Neural cell (in vitro differentiated cells): Measurements from ENCODE around the gene CARS1. TPM values are rescaled to one million over a fixed set of nuclear protein-coding genes. Genes with fewer than 3 reads are reported as not detected.

Experiments used
- H2AFZ ChIP-seq: fragments of 200-600, 300-800 bp; sonication (generic), shearing (Covaris generic); 2 replicates; pipeline ENCODE4 v1.6.0; 2014; ENCODE audit warnings: low read depth, mild to moderate bottlenecking, antibody characterized with exemption, low read length, moderate library complexity
- H3F3A ChIP-seq: fragments of 200-600 bp; shearing (Covaris generic); 2 replicates; pipeline ENCODE4 v1.6.1; 2016; ENCODE audit warnings: mild to moderate bottlenecking, moderate library complexity, mixed read lengths, antibody characterized with exemption, low read length; ENCODE audit not compliant: insufficient read depth, poor library complexity, severe bottlenecking
- H3K27ac ChIP-seq: fragments of 200-600, 300-800 bp; sonication (generic), shearing (Covaris generic); 2 replicates; pipeline ENCODE4 v1.5.1; 2014; ENCODE audit warnings: mild to moderate bottlenecking, low read length, moderate library complexity
- H3K27me3 ChIP-seq: fragments of 300-800, 200-600 bp; sonication (generic), shearing (Covaris generic); 2 replicates; pipeline ENCODE4 v1.6.0; 2014; ENCODE audit warnings: mild to moderate bottlenecking, low read depth, low read length, moderate library complexity; ENCODE audit not compliant: insufficient read depth
- H3K36me3 ChIP-seq: fragments of 300-800, 200-600 bp; sonication (generic), shearing (Covaris generic); 2 replicates; pipeline ENCODE4 v1.5.1; 2014; ENCODE audit warnings: mild to moderate bottlenecking, antibody characterized with exemption, low read length, moderate library complexity; ENCODE audit not compliant: insufficient read depth
- H3K4me2 ChIP-seq: fragments of 300-800, 200-600 bp; sonication (generic), shearing (Covaris generic); 2 replicates; pipeline ENCODE4 v1.6.0; 2014; ENCODE audit warnings: mild to moderate bottlenecking, low read length
- H3K4me3 ChIP-seq: fragments of 300-800, 200-600 bp; sonication (generic), shearing (Covaris generic); 2 replicates; pipeline ENCODE4 v1.5.1; 2014; ENCODE audit warnings: mild to moderate bottlenecking, low read length, moderate library complexity
- H3K79me2 ChIP-seq: fragments of 200-600 bp; shearing (Covaris generic); replicated peaks from 2 replicates; pipeline ENCODE4 v1.6.0; 2014; ENCODE audit warnings: mild to moderate bottlenecking, low read length, moderate library complexity; ENCODE audit not compliant: insufficient read depth
- H3K9ac ChIP-seq: fragments of 300-800, 200-600 bp; sonication (generic), shearing (Covaris generic); 2 replicates; pipeline ENCODE4 v1.6.1; 2016; ENCODE audit warnings: mild to moderate bottlenecking, low read length, mixed read lengths
- H3K9me2 ChIP-seq: fragments of 200-600 bp; shearing (Covaris generic); 2 replicates; pipeline ENCODE4 v1.6.1; 2016; ENCODE audit warnings: mild to moderate bottlenecking, low read length, mixed read lengths; ENCODE audit not compliant: insufficient read depth
- H3K9me3 ChIP-seq: fragments of 200-600, 300-800 bp; sonication (generic), shearing (Covaris generic); 2 replicates; pipeline ENCODE4 v1.6.1; 2016; ENCODE audit warnings: mild to moderate bottlenecking, mixed run types, low read length, moderate library complexity, mixed read lengths
- H4K20me1 ChIP-seq: fragments of 200-600 bp; shearing (Covaris generic); 2 replicates; pipeline ENCODE4 v1.6.1; 2016; ENCODE audit warnings: mild to moderate bottlenecking, mixed run types; ENCODE audit not compliant: insufficient read depth
- EP300 ChIP-seq: fragments of 450-650 bp; conservative IDR thresholded peaks from 2 replicates; pipeline ENCODE4 v1.6.1; 2014; ENCODE audit warnings: antibody characterized with exemption, mild to moderate bottlenecking, moderate library complexity; ENCODE audit not compliant: poor library complexity, severe bottlenecking
- EZH2 ChIP-seq: fragments of 200-600, 300-800 bp; shearing (Covaris generic), sonication (generic); IDR thresholded peaks from 2 replicates; pipeline ENCODE4 v1.6.1; 2014; ENCODE audit warnings: antibody characterized with exemption, low read length, borderline replicate concordance, mild to moderate bottlenecking; ENCODE audit not compliant: insufficient read depth, poor library complexity, severe bottlenecking
- MXI1 ChIP-seq: fragments of 450-650 bp; conservative IDR thresholded peaks from 2 replicates; pipeline ENCODE4 v1.6.1; 2014; ENCODE audit warnings: antibody characterized with exemption, mild to moderate bottlenecking; ENCODE audit not compliant: poor library complexity, severe bottlenecking
- POLR2AphosphoS5 ChIP-seq: IDR thresholded peaks from 2 replicates; pipeline ENCODE4 v1.6.1; 2012
- RAD21 ChIP-seq: fragments of 450-650 bp; conservative IDR thresholded peaks from 2 replicates; pipeline ENCODE4 v1.6.1; 2014; ENCODE audit warnings: antibody characterized with exemption, mild to moderate bottlenecking, moderate library complexity
- SMC3 ChIP-seq: fragments of 450-650 bp; conservative IDR thresholded peaks from 2 replicates; pipeline ENCODE4 v1.6.1; 2014; ENCODE audit warnings: antibody characterized with exemption, mild to moderate bottlenecking, moderate library complexity; ENCODE audit not compliant: poor library complexity
- TAF1 ChIP-seq: IDR thresholded peaks from 2 replicates; pipeline ENCODE4 v1.6.1; 2012; ENCODE audit warnings: low read depth
- polyA plus RNA-seq: library from polyadenylated mRNA; depleted of rRNA; stranded (reverse); fragments of >200 nt; gene quantifications from 2 replicates; pipeline ENCODE4 v1.2.3, GENCODE V29; 2014
- TF ChIP-seq, protein P1 (sequence below): IDR thresholded peaks from 2 replicates; pipeline ENCODE4 v1.6.1; 2012; ENCODE audit warnings: borderline replicate concordance
- TF ChIP-seq, protein P2 (sequence below): fragments of 450-650 bp; IDR thresholded peaks from 2 replicates; pipeline ENCODE4 v1.5.1; 2014; ENCODE audit warnings: antibody characterized with exemption, mild to moderate bottlenecking, moderate library complexity; ENCODE audit not compliant: poor library complexity, severe bottlenecking

CARS1 gene
- polyA plus RNA-seq, 1 donor from 2014 or later: 48.2 TPM

DNA sequence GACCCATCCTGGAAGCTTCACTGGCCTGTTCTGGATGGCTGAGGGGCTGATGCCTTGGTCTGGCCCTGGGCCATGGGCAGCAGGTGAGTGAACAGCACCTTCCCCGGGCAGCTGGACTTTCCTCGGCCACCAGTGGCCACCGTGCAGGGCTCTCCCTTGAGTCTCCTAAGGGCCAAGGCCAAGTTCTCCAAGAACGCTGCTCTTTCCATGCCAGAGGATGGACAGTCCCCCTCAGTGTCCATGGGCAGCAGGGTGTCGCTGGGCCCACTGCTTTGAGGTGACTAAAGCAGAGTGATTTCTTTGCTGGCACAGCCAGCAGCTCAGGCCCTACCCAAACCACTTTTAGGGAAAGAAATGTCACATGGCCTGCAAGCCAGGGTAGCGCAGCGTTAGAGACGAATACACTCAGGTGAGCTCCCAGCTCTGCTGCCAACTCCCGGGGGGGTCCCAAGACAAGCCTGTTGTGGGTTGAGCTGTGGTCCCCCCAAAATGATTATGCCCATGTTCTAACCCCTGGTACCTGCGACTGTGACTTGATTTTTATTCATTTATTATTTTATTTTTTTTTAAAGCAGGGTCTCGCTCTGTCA is 3.3 kb upstream of the CARS1 start:
- no peaks in the 10 kb centered on the region for H3K36me3 ChIP-seq
- no peak overlapping the region for H2AFZ ChIP-seq
- H3K4me3 ChIP-seq: no peak overlapping the region
- no peaks in the 10 kb centered on the region for H4K20me1 ChIP-seq
- peaks cover 17% of the 10 kb centered on the region for H3K79me2 ChIP-seq
- no peak overlapping the region for H3K9ac ChIP-seq
- no peak overlapping the region for H3K4me2 ChIP-seq
- no peaks in the 10 kb centered on the region for H3K9me3 ChIP-seq
- H3K9me2 ChIP-seq: no peaks in the 10 kb centered on the region
- no peaks in the 10 kb centered on the region for H3K27me3 ChIP-seq
- TF ChIP-seq POLR2AphosphoS5 (no peak), MXI1 (no peak), EZH2 (no peak), TAF1 (no peak), RAD21 (no peak), EP300 (no peak), SMC3 (no peak)
- TF ChIP-seq, protein P1, sequence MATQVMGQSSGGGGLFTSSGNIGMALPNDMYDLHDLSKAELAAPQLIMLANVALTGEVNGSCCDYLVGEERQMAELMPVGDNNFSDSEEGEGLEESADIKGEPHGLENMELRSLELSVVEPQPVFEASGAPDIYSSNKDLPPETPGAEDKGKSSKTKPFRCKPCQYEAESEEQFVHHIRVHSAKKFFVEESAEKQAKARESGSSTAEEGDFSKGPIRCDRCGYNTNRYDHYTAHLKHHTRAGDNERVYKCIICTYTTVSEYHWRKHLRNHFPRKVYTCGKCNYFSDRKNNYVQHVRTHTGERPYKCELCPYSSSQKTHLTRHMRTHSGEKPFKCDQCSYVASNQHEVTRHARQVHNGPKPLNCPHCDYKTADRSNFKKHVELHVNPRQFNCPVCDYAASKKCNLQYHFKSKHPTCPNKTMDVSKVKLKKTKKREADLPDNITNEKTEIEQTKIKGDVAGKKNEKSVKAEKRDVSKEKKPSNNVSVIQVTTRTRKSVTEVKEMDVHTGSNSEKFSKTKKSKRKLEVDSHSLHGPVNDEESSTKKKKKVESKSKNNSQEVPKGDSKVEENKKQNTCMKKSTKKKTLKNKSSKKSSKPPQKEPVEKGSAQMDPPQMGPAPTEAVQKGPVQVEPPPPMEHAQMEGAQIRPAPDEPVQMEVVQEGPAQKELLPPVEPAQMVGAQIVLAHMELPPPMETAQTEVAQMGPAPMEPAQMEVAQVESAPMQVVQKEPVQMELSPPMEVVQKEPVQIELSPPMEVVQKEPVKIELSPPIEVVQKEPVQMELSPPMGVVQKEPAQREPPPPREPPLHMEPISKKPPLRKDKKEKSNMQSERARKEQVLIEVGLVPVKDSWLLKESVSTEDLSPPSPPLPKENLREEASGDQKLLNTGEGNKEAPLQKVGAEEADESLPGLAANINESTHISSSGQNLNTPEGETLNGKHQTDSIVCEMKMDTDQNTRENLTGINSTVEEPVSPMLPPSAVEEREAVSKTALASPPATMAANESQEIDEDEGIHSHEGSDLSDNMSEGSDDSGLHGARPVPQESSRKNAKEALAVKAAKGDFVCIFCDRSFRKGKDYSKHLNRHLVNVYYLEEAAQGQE: no peak
- TF ChIP-seq, protein P2, sequence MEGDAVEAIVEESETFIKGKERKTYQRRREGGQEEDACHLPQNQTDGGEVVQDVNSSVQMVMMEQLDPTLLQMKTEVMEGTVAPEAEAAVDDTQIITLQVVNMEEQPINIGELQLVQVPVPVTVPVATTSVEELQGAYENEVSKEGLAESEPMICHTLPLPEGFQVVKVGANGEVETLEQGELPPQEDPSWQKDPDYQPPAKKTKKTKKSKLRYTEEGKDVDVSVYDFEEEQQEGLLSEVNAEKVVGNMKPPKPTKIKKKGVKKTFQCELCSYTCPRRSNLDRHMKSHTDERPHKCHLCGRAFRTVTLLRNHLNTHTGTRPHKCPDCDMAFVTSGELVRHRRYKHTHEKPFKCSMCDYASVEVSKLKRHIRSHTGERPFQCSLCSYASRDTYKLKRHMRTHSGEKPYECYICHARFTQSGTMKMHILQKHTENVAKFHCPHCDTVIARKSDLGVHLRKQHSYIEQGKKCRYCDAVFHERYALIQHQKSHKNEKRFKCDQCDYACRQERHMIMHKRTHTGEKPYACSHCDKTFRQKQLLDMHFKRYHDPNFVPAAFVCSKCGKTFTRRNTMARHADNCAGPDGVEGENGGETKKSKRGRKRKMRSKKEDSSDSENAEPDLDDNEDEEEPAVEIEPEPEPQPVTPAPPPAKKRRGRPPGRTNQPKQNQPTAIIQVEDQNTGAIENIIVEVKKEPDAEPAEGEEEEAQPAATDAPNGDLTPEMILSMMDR: no peak
- H3F3A ChIP-seq: no peaks in the 10 kb centered on the region
- no peak overlapping the region for H3K27ac ChIP-seq

DNA sequence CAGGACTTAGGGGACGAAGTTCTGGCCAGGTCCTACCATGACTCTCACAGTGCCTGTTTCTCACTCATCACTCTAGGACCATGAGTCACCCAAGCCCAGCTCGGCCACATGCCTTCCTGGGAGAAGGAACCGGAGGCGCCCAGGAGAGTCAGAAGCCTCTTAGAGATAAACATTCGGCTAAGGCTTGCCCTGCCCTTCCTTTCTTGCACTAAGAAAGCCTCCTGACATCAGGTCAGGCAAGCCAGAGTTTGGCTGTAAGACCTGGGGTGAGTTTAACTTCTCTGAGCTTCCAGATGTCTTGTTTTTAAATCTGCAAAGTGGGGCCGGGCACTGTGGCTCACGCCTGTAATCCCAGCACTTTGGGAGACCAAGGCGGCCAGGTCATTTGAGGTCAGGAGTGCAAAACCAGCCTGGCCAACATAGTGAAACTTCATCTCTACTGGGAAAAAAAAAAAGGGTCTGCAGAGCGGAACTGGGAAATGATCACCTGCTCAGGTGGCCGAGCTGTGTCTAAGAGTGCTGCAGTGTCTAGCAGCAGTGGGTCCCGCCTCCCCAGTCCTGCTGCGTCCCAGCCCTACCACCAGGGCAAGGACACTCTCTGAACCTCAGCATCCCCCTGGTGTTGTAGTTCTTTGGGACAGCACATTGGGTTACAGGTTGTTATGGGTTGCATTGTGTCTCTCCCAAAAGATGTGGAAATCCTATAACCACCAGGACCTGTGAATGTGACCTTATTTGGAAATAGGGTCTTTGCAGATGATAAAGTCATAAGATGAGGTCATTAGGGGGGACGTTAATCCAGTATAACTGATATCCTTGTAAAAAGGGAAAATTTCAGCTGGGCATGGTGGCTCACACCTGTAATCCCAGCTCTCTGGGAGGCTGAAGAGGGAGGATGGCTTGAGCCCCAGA is 1.8 kb upstream of the CARS1 start:
- H3K9ac ChIP-seq: no peak overlapping the region
- no peak overlapping the region for H2AFZ ChIP-seq
- no peak overlapping the region for H3K4me2 ChIP-seq
- H4K20me1 ChIP-seq: no peaks in the 10 kb centered on the region
- TF ChIP-seq EP300 (no peak), RAD21 (no peak), EZH2 (no peak), SMC3 (no peak), TAF1 (no peak), MXI1 (no peak), POLR2AphosphoS5 (no peak)
- TF ChIP-seq, protein P1: no peak
- TF ChIP-seq, protein P2: no peak
- no peak overlapping the region for H3K27ac ChIP-seq
- no peaks in the 10 kb centered on the region for H3K9me3 ChIP-seq
- no peak overlapping the region for H3K4me3 ChIP-seq
- no peaks in the 10 kb centered on the region for H3K27me3 ChIP-seq
- peaks cover 26% of the 10 kb centered on the region for H3K79me2 ChIP-seq
- H3K36me3 ChIP-seq: no peaks in the 10 kb centered on the region
- H3K9me2 ChIP-seq: no peaks in the 10 kb centered on the region
- no peaks in the 10 kb centered on the region for H3F3A ChIP-seq
